ENCODE measurements around the gene IL1RAPL1.

IL1RAPL1 gene

DNA sequence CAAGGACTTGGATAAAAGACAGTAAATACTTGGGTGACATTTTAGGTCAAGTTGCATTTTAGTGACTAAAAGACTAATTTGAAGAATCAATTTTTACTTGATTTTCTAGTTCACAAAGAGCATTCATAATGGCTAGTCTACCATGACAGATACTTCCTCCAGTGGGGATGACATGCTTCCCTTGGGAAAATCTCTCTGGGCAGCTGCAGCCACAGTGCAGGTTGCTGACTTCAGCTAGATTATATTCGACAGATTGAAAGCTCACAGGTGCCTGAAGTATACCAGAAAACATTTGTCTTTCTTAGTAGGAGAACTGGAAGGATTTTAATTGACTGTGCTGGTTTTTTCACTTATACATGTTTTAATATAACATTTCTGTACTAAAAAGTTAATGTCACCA lies 1418.6 kb downstream of the IL1RAPL1 start:
- DNase-seq: no peak
- in situ Hi-C loops (cut with HindIII; ENCODE audit: low pct_ligation_motif_present, low sequenced_read_pairs): no loop called here
- TF ChIP-seq, protein P1, sequence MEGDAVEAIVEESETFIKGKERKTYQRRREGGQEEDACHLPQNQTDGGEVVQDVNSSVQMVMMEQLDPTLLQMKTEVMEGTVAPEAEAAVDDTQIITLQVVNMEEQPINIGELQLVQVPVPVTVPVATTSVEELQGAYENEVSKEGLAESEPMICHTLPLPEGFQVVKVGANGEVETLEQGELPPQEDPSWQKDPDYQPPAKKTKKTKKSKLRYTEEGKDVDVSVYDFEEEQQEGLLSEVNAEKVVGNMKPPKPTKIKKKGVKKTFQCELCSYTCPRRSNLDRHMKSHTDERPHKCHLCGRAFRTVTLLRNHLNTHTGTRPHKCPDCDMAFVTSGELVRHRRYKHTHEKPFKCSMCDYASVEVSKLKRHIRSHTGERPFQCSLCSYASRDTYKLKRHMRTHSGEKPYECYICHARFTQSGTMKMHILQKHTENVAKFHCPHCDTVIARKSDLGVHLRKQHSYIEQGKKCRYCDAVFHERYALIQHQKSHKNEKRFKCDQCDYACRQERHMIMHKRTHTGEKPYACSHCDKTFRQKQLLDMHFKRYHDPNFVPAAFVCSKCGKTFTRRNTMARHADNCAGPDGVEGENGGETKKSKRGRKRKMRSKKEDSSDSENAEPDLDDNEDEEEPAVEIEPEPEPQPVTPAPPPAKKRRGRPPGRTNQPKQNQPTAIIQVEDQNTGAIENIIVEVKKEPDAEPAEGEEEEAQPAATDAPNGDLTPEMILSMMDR (IDR thresholded peaks at IDR 0.05; ENCODE audit: low read depth, low read length, missing control alignments): no peak

More for the DNA sequence above, 1418.6 kb downstream of the IL1RAPL1 start:
- Histone ChIP-seq H3K27ac (no peak overlapping the region), H3K36me3 (replicated peaks) (no peaks in the 10 kb centered on the region), H3K27me3 (replicated peaks) (no peaks in the 10 kb centered on the region), H3K4me3 (ENCODE audit: low read depth, low read length) (no peak overlapping the region)

All from brain microvascular endothelial cell (primary cell).